Activated CD4-positive, CD25-positive, alpha-beta regulatory T cell treated with anti-CD3 and anti-CD28 coated beads, Interleukin-2, amount 50 U/mL, for 72 hours (primary cell): ENCODE results near the gene BCAR3.

Source experiments
- DNase-seq: peaks from one replicate; pipeline ENCODE4 v3.0.0; 2021

Gene BCAR3

DNA sequence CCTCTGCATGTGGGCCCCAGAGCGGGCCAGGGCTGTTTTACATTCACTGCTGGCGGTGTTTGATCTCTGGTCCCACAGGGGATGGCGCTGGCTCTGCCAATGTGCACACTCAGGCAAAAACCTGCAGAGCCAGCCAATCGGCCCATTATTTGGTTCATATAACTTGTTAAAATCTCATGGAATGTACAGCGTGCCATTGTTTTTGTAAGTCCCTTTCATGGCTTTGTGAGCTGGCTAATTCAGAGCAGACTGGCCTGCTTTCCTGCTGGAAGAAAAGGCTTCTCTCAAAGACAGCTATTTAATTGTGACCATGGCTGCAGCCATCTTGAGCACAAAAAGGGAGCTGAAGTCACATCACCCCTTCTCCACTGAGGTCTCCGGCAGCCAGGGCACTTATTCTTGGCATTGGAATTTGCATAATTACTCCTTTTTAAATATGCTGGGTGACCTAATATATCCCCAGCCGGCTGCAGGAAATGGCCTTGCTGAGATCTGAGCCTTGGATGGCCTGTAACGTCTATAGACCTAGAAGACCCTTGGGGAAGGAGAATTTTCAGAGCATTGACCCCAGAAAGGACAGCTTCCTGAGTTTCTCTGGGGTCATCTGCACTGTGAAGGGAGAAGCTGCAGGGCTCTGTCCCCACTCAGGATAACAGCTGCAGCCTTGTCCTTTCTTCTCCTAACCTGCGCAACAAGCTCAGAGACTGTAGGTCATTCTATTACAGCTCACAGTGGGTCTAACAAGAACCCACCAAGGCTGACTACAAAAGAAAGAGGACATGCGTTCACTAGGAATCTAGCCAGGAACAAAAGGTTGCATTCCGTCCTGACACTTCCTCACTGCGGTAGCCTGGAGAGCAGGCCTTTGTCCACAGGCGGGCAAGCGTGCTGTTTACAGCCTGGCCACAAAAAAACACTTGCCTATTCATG lies 45.8 kb downstream of the BCAR3 start:
- DNase-seq: no peak

DNA sequence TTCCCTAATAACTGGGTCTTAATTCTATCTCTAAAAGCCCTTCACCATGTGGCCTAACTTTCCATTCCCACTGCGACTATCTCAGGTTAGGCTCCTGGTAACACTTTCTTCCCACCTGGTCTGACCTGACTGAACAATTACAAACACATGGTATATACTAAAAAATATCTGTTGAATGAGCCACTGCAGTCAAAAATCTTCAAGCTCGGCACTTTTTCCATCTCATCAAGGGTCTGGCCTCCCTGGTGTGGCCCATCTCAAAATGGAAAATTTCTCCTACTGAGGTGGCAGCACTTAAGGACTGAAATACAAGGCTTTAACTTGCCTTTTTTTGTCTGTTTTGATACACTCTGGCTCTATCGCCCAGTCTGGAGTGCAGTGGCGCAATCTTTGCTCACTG lies 48.3 kb downstream of the BCAR3 start:
- DNase-seq: no peak

DNA sequence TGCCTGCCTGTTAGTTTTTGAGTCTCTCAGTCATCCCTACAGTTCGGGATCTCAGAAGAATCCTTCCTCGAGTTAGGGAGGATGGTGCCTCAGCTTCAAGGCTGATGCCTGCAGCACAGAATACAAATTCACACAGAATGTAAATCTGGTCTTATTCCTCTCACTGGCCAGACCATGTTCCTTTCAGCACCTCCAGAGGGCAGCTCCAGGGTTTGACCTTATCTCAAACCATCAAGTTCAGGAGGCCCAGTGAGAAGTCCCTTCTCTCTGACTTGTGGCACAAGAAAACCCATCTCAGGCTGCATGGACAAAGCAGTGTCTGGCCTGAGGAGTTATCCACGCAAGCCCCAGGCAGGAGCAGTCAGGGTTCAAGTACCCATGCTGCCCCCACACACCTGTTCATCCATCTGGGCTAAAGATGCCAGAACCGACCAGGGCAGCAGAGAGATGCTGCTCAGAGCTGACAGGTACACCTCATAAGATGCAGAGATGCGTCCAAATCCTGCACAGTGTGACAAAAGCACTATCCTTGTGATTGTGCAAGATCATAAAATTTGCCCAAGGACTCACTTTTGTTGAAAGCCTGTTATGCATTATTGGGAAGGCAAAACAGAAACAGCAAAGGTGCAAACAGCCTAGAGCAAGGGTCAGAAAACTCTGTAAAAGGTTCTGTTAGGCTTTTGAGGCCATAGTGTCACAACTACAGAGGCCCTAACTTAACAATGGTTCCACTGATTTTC lies 49.8 kb downstream of the BCAR3 start:
- DNase-seq: no peak

DNA sequence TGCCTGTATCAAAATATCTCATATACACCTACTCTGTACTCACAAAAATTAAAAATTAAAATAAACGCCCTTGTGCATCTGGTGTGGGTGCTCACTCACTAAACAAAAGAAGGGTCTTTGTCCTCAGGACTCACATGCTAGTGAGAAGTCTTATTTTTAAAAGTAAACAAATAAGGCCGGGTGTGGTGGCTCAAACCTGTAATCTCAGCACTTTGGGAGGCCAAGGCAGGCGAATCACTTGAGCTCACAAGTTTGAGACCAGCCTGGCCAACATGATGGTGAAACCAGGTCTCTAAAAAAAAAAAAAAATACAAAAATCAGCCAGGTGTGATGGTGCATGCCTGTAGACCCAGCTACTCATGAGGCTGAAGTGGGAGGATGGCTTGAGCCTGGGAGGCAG lies 51.5 kb downstream of the BCAR3 start:
- no peak for DNase-seq

DNA sequence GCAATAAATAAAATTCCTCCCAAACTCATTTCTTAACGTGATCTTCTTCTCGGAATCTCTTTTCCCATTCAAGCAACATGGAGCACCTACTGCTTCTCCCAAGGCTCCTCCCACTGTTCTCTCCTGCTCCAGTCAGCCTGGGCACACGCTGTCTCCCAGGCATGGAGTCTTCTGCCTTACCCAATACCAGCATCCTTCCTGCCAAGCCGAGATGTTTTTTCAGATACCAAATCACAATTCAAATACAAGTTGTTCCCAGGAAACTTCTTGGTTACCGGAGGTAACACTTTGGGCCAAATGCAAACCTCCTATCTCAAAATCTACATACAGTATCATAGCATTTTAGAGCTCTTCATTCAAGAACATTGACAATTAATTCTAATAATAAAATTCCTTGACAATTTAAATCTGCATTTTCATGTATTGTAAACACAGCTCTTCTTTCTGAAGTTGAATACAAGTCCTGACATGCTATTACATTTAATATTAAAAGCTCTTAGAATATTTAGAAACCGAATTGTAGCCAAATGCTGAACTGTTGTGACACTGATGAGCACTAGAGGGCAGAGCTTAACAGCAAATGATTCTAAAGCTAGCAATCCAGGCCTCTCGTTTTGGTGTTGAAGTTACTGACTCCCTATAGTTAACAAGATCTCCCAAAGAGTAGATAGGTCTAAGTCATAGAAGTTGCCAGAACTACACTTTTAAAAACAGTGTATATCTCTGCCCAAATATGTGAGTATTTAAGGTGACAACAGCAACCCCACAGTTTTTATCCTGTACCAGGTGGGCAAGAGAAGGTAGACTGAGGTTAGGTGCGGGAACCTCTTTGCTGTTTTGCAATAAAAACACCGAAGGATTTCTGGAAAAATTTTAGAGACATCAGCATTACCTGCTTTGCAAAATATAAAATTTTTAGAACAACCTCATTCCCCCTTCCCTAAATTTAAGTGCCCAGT lies 52.3 kb downstream of the BCAR3 start:
- no peak for DNase-seq

DNA sequence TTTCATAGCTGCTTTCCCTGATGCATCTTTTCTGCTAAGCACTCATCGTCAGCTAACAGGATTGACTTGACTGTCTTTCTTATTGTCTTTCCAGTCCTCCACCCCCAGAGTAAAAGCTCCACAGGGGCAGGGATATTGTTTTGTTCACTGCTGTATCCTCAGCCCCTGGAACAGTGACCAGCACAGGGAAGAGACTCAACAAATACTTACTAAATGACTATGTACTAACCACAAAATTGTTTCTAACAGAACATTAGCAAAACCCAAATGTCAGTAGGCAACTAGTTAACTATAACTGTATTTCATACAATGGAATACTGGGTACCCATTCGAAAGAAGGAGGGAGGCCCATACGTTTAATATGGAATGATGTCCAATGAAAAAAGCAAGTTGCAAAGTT lies 53.0 kb downstream of the BCAR3 start:
- DNase-seq: no peak

DNA sequence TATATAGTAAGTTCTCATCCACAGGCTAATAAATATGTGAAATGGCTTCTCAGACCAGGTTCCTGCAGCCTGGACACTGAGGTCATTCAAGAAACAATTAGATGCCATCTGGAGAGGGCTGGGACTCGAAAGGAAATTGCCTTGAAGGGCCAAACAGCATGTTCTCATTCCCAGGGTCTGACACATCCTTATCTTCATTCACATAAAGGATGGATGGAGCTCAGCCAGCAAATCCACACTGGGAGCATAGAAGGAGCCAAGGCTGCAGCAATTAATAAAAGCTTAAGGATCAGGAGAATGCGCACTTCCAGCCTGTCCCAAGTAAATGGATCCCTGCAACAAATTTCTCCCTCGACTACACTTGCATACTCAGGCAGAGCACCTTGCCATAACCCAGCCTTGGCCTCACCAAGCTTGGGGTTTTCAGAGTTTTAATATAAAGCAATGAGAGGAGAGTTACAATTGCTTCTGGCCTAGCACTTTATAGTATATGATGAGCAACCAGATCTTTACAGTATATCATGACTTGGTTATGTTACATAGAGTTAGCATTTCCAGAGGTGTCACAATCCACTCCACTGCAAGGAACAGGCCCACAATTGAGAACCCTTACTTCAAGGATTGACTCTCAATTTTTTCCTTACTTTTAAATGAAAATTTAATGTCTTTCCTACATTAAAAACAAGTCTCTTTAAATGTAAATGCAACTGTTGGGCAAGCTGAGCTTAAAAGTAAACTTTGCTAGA lies 55.9 kb downstream of the BCAR3 start:
- no peak for DNase-seq

DNA sequence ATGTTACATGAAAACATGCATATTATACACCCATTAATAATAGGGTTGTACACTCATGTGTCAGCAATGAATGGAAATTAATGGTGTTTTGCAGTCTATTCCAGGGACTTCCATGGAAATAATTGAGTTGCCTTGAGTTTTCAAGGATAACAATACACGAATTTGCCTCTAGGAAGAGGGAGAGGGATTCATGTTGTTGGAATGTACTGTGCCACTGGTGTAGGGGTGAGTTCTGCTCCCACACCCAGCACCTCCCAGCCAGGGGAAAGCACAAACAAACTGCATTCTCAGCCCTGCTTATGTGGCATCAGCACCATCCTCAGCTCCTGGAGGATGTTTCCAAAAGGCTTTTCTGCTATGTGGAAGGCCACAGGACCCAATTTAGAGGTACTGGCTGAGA lies 57.8 kb downstream of the BCAR3 start:
- DNase-seq: no peak

DNA sequence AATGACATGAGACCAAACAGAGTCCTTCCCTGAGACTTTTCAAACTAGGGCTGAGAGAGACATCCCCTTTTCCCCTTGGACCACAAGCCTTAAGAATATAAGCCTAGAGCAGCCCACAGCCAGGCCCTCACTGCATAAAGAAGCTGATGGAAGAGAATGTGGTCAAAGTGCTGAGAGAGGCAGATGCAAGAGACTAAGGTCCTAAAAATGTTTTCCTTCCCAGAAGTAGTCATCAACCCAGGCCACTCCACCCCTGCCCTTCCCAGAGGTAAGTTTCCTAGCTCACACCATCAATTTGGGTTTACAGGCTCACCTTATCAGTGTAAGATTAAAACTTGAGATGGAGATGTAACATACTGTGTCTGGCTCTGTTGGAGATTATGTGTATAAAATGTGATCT lies 58.2 kb downstream of the BCAR3 start:
- no peak for DNase-seq

DNA sequence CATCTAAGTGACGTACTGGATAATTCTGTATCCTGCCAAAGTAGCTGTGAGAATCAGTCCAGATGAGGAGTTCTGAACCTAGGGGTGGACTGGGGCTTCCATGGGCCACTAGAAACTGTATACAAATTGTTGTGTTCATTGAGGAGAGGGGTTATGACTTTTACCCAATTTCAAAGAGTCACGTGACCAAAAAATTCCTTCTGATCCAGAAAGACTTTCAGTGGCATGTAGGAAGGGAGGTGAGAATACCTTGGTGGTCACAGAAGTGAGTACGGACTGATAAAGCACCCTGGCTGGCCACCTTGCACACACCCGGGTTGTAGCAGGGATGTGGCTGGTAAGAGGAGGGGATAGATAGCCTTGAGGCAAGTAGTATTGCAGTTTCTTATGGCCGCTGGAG lies 60.4 kb downstream of the BCAR3 start:
- no peak for DNase-seq

DNA sequence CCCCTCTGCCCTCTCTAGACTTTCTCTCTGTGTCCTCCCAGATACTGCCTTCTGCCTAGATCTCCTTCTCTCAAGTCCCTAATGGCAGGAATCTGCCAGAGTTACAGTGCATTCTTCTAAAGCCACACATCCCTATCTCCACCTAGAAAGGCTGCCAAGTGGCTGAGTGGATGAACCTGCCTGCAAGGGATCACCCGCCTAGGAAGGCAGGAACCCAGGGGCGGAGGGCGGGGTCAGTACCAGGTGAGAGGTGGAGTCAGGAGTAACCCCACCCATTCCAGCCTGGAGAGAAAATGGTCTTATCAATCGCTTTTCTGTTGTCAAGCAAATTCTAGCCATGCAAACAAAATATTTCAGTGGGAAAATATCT lies 60.8 kb downstream of the BCAR3 start:
- no peak for DNase-seq

DNA sequence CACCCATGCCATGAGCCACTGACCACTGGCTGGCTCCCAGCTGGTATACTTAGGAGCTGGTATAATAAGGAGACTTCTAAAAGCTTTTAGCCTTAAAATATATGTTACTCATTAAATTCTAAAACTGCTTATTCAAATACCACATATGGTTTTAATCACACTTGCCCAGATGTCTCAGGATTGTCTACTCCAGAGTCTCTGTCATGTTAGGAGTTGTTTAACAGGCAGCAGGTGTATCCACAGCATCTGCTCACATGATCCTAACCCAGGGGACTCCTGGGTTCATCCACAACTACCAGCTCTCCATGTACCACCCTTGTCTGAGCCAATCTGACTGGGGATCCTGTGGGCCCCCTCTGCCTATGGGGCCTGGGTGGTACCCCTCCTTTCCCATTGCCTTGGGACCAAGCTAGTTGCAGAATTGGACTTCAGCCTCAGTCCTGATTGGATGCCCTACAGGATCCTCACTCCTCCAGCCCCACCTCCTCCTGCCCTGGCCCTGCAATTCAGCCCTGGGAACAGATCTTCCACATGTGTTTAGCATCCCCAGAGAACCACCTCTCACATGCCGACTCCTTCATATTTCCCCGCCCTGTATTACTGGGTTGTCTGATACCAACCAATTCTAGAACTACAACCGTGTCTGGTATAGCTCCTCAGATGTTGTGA lies 61.3 kb downstream of the BCAR3 start:
- DNase-seq: no peak

DNA sequence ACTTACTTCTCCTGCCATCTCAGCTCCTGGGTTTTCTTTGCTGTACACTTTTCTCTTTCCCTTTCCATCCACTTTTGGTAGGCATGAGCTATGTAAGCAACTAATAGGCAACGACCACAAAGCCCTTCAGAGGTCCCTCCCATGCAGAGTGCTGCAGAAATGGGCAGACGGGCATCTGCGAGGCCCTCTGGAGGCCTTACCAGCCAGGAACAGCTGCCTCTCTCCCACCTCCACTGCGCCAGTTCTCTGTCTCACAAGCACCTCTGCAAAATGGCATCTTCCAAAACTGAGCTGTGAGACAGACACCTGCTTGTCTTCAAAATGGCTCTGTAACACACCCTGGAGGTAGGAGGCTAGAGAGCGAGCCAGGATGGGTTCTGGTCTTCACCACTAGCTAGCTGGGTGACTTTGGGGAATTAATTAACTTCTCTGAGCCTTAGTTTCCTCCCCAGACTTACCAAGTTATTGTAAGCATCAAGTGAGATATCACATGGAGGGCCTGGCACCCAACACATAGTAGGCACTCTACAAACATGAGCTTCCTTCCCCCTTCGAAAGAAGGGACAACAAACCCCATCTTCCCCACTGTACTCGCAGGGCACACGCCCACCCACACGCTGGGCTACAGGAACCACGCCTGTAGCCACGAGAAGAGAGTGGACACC lies 62.0 kb downstream of the BCAR3 start:
- no peak for DNase-seq

DNA sequence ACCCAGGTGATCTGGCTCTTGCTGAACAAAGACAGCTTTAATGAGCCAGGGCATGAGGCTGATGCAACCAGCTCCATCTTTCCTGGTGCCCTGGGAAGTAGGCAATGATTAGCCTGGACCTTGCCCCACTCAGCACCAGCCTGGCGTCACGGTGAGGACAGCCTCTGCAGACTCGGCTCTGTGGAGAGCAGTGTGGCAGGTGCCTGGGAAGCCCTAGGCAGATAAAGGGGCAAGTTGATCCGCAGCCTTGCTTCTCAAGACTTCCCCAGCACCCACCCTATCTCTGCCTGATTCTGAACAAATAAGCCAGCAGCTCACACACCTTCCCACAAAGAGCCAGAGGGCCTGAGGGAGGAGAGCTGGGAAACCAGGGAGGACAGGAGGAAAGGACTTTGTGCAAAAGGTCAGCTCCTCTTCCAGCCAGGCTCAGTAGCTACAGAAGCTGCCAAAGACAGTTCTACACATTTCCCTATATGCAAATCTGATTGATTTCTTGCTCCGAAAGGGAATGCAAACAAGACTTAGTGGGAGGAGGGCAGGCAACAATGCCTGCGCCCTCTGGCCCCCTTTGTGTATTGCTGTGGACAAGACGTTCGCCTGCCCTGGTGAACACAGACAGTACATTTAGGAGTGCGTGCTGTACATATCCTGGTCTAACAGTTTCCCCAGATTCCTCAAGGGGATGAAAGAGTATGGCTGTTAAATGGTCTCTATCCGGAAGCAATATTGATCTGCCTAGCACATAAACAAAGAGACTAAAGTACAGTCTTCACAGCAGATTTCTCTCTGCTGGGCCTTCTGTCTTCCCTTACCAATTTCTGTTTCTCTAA lies 63.8 kb downstream of the BCAR3 start:
- DNase-seq: no peak

DNA sequence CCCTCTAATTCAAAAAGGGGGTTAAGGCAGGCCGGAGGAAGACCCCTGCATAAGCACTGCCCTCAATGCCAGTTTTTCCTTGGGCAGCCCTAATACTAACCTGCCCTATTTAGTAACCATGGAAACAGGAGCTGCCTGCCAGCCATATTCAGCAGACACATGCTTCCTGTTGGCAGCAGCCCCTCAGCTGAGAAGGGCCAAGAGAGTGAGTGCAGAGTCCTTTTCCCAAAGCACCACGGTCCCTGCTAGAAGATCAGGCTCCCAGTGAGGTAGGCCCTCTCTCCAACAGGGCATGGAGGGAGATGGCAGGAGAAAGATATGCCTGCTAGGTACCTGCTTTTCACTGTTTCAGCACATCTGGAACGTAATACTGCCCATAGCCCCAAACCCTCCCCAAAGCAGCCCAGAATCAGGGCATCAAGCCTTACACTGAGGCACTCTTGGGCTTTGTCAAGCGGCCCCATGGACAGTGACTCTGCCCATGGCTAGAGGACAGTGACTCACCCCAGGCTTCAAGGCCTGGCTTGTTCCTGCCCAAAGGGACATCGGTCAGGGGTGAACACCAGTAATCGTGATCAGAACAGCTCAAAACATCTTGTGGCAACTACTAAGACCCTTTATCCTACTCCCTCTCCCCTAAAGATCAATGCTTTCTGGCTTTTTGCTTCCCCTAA lies 64.5 kb downstream of the BCAR3 start:
- no peak for DNase-seq

DNA sequence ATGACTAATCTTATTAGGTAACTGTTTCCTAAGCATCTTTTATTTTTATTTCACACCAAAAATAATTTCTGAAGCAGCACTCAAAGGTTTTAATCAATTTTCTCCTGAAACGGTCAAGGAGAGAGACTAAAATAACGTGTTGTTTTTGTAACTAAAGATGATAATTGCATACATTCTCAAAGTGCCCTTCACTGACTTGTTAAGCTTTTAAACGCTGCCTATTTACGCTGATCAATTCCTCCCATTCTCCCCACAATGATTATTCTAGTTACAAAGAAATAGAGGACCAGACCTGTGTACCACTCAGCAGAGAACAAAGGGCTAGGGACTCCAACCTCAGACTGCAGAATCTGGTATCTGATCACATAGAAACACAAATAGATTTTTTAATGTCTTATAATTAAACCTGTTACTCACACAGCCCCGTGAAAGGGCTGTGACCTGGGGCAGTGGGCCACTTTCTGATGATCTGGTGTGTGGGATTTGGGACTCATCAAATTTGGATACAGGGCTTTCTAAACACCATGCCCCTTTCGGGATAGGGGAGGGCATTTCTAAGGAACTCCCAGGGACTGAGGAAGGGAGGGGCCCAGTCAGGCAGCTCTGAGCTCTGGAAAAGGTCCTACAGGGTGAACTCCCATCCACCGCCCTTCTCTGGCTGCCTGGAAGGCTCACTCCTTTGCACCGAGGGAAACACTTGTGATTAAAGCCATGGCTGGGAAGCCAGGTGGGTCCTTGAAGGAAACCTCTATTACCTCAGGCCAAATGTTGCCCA lies 65.2 kb downstream of the BCAR3 start:
- DNase-seq: no peak

DNA sequence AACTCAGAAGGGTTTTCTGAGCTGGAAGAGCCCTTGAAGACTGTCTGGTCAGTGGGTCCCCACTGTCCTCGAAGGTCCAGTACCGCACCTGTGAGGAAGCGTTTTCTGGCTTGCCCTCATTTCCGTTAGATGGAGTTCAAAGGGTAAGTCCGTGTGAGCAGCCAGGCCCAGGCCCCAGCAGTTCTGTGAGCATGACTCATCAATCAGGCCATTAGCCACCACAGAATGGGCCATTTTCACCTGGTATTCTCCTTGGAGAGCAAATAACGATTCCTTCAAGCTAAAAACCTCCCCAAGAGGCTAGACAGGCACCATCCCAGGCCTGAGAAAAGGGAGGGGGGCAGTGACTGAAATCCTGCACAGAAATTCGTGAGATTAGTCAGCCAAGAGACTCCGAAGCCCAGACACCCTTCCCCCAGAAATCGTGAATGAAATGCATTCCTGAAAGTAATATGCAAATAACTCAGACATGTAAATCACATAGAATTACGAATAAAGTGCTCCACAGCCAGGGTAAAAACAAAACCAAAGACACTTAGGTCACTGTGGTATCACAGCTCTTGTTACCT lies 66.0 kb downstream of the BCAR3 start:
- peak; percentile 46 for DNase-seq

DNA sequence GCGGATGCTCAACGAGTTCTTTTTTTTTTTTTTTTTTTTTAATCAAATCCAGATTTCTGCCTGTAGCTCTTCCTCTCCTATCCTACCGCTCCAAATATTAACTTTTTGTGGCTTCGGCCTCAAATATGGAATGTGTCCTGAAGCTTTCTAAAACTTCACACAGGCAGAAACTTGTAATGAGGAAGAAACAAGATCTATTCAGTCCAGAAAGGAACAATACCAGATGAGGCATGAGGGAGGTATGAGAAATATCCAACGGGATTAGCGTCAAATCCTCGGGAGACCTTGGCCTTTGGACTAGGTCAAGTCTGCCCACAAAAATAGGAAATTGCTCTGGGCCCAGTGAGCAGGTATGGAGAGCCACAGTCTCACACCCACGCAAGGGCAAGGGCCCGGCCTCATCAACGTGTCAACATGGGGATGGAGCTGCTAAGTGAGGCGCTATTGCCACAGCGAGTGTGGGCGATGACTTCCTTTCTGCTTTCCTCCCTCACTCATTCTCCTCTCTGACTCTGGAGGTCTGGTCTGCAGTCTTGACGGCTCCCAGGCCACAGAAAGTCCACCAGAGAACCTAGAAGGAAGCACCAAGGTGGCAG lies 66.6 kb downstream of the BCAR3 start:
- peak; percentile 53 for DNase-seq
